ENCODE measurements around the gene ZNF615.
"Not testable (repeated sequence)": the region's sequence is repeated elsewhere in the genome, so short reads cannot be mapped to it uniquely, and the experiment has no call there.

ZNF615 gene

GRCh38 chr19:51983361-51983760 lies 24.6 kb downstream of the ZNF615 start:
- Histone ChIP-seq H3K27ac (ENCODE audit: insufficient read depth, low read length, poor library complexity, severe bottlenecking) (no peak overlapping the region), H3K9me3 (ENCODE audit: control insufficient read depth, low read length) (peaks cover 61% of the 10 kb centered on the region), H3K4me3 (ENCODE audit: insufficient read depth, low read depth, low read length, poor library complexity, severe bottlenecking) (no peak overlapping the region), H3K36me3 (ENCODE audit: control insufficient read depth, insufficient read depth, low read length) (peaks cover 28% of the 10 kb centered on the region), H3K27me3 (replicated peaks; ENCODE audit: control insufficient read depth, insufficient read depth, low read length, poor library complexity, severe bottlenecking) (no peaks in the 10 kb centered on the region), H3K4me1 (ENCODE audit: control insufficient read depth, insufficient read depth, low read length, poor library complexity, severe bottlenecking) (no peaks in the 10 kb centered on the region)
- no peak for DNase-seq

GRCh38 chr19:51980926-51981325 lies 27.1 kb downstream of the ZNF615 start:
- H3K4me1 ChIP-seq (ENCODE audit: control insufficient read depth, insufficient read depth, low read length, poor library complexity, severe bottlenecking); H3K4me3 ChIP-seq (ENCODE audit: insufficient read depth, low read depth, low read length, poor library complexity, severe bottlenecking); DNase-seq; H3K27ac ChIP-seq (ENCODE audit: insufficient read depth, low read length, poor library complexity, severe bottlenecking); H3K27me3 ChIP-seq (replicated peaks; ENCODE audit: control insufficient read depth, insufficient read depth, low read length, poor library complexity, severe bottlenecking): not testable (repeated sequence)
- Histone ChIP-seq H3K36me3 (ENCODE audit: control insufficient read depth, insufficient read depth, low read length) (peaks cover 29% of the 10 kb centered on the region), H3K9me3 (ENCODE audit: control insufficient read depth, low read length) (peaks cover 60% of the 10 kb centered on the region)

GRCh38 chr19:51980116-51980736 lies 27.8 kb downstream of the ZNF615 start:
- H3K4me3 ChIP-seq (ENCODE audit: insufficient read depth, low read depth, low read length, poor library complexity, severe bottlenecking), result no peak overlapping the region
- H3K4me1 ChIP-seq (ENCODE audit: control insufficient read depth, insufficient read depth, low read length, poor library complexity, severe bottlenecking), result no peaks in the 10 kb centered on the region
- H3K27ac ChIP-seq (ENCODE audit: insufficient read depth, low read length, poor library complexity, severe bottlenecking), result no peak overlapping the region
- peaks cover 31% of the 10 kb centered on the region for H3K36me3 ChIP-seq (ENCODE audit: control insufficient read depth, insufficient read depth, low read length)
- DNase-seq, result no peak
- no peaks in the 10 kb centered on the region for H3K27me3 ChIP-seq (replicated peaks; ENCODE audit: control insufficient read depth, insufficient read depth, low read length, poor library complexity, severe bottlenecking)
- H3K9me3 ChIP-seq (ENCODE audit: control insufficient read depth, low read length), result peaks cover 60% of the 10 kb centered on the region

GRCh38 chr19:51978882-51979281 lies 29.1 kb downstream of the ZNF615 start:
- no peak for DNase-seq
- Histone ChIP-seq H3K4me1 (ENCODE audit: control insufficient read depth, insufficient read depth, low read length, poor library complexity, severe bottlenecking) (no peaks in the 10 kb centered on the region), H3K36me3 (ENCODE audit: control insufficient read depth, insufficient read depth, low read length) (peaks cover 44% of the 10 kb centered on the region), H3K4me3 (ENCODE audit: insufficient read depth, low read depth, low read length, poor library complexity, severe bottlenecking) (no peak overlapping the region), H3K27ac (ENCODE audit: insufficient read depth, low read length, poor library complexity, severe bottlenecking) (no peak overlapping the region), H3K27me3 (replicated peaks; ENCODE audit: control insufficient read depth, insufficient read depth, low read length, poor library complexity, severe bottlenecking) (no peaks in the 10 kb centered on the region), H3K9me3 (ENCODE audit: control insufficient read depth, low read length) (peaks cover 65% of the 10 kb centered on the region)

- Histone ChIP-seq H3K4me3 (ENCODE audit: insufficient read depth, low read depth, low read length, poor library complexity, severe bottlenecking) (no peak overlapping the region), H3K9me3 (ENCODE audit: control insufficient read depth, low read length) (peaks cover 64% of the 10 kb centered on the region), H3K36me3 (ENCODE audit: control insufficient read depth, insufficient read depth, low read length) (peaks cover 60% of the 10 kb centered on the region), H3K27me3 (replicated peaks; ENCODE audit: control insufficient read depth, insufficient read depth, low read length, poor library complexity, severe bottlenecking) (no peaks in the 10 kb centered on the region), H3K4me1 (ENCODE audit: control insufficient read depth, insufficient read depth, low read length, poor library complexity, severe bottlenecking) (no peaks in the 10 kb centered on the region), H3K27ac (ENCODE audit: insufficient read depth, low read length, poor library complexity, severe bottlenecking) (no peak overlapping the region)
- DNase-seq, result no peak
These were observed 30.7 kb downstream of the ZNF615 start for GRCh38 chr19:51977346-51977745.

GRCh38 chr19:51976852-51977251 lies 31.2 kb downstream of the ZNF615 start:
- no peak overlapping the region for H3K4me3 ChIP-seq (ENCODE audit: insufficient read depth, low read depth, low read length, poor library complexity, severe bottlenecking)
- peaks cover 63% of the 10 kb centered on the region for H3K9me3 ChIP-seq (ENCODE audit: control insufficient read depth, low read length)
- no peak for DNase-seq
- H3K27ac ChIP-seq (ENCODE audit: insufficient read depth, low read length, poor library complexity, severe bottlenecking), result no peak overlapping the region
- H3K4me1 ChIP-seq (ENCODE audit: control insufficient read depth, insufficient read depth, low read length, poor library complexity, severe bottlenecking), result no peaks in the 10 kb centered on the region
- peaks cover 65% of the 10 kb centered on the region for H3K36me3 ChIP-seq (ENCODE audit: control insufficient read depth, insufficient read depth, low read length)
- no peaks in the 10 kb centered on the region for H3K27me3 ChIP-seq (replicated peaks; ENCODE audit: control insufficient read depth, insufficient read depth, low read length, poor library complexity, severe bottlenecking)

GRCh38 chr19:51975787-51976186 lies 32.2 kb downstream of the ZNF615 start:
- not testable (repeated sequence) for H3K27me3 ChIP-seq (replicated peaks; ENCODE audit: control insufficient read depth, insufficient read depth, low read length, poor library complexity, severe bottlenecking); DNase-seq; H3K4me3 ChIP-seq (ENCODE audit: insufficient read depth, low read depth, low read length, poor library complexity, severe bottlenecking); H3K27ac ChIP-seq (ENCODE audit: insufficient read depth, low read length, poor library complexity, severe bottlenecking); H3K4me1 ChIP-seq (ENCODE audit: control insufficient read depth, insufficient read depth, low read length, poor library complexity, severe bottlenecking)
- H3K9me3 ChIP-seq (ENCODE audit: control insufficient read depth, low read length), result peaks cover 65% of the 10 kb centered on the region
- peaks cover 68% of the 10 kb centered on the region for H3K36me3 ChIP-seq (ENCODE audit: control insufficient read depth, insufficient read depth, low read length)

GRCh38 chr19:51971624-51972023 lies 36.4 kb downstream of the ZNF615 start:
- H3K4me3 ChIP-seq (ENCODE audit: insufficient read depth, low read depth, low read length, poor library complexity, severe bottlenecking), result no peak overlapping the region
- H3K9me3 ChIP-seq (ENCODE audit: control insufficient read depth, low read length), result peaks cover 58% of the 10 kb centered on the region
- H3K4me1 ChIP-seq (ENCODE audit: control insufficient read depth, insufficient read depth, low read length, poor library complexity, severe bottlenecking), result no peaks in the 10 kb centered on the region
- H3K27ac ChIP-seq (ENCODE audit: insufficient read depth, low read length, poor library complexity, severe bottlenecking), result no peak overlapping the region
- no peaks in the 10 kb centered on the region for H3K27me3 ChIP-seq (replicated peaks; ENCODE audit: control insufficient read depth, insufficient read depth, low read length, poor library complexity, severe bottlenecking)
- peaks cover 86% of the 10 kb centered on the region for H3K36me3 ChIP-seq (ENCODE audit: control insufficient read depth, insufficient read depth, low read length)
- DNase-seq, result no peak

GRCh38 chr19:51970718-51971117 lies 37.3 kb downstream of the ZNF615 start:
- Histone ChIP-seq H3K27ac (ENCODE audit: insufficient read depth, low read length, poor library complexity, severe bottlenecking) (no peak overlapping the region), H3K4me1 (ENCODE audit: control insufficient read depth, insufficient read depth, low read length, poor library complexity, severe bottlenecking) (no peaks in the 10 kb centered on the region), H3K36me3 (ENCODE audit: control insufficient read depth, insufficient read depth, low read length) (peaks cover 95% of the 10 kb centered on the region), H3K4me3 (ENCODE audit: insufficient read depth, low read depth, low read length, poor library complexity, severe bottlenecking) (peak overlapping the region; percentile 3), H3K9me3 (ENCODE audit: control insufficient read depth, low read length) (peaks cover 64% of the 10 kb centered on the region), H3K27me3 (replicated peaks; ENCODE audit: control insufficient read depth, insufficient read depth, low read length, poor library complexity, severe bottlenecking) (no peaks in the 10 kb centered on the region)
- DNase-seq, result no peak

GRCh38 chr19:51965583-51965982 lies 42.4 kb downstream of the ZNF615 start:
- no peak for DNase-seq
- Histone ChIP-seq H3K36me3 (ENCODE audit: control insufficient read depth, insufficient read depth, low read length) (peaks cover 65% of the 10 kb centered on the region), H3K4me1 (ENCODE audit: control insufficient read depth, insufficient read depth, low read length, poor library complexity, severe bottlenecking) (no peaks in the 10 kb centered on the region), H3K27me3 (replicated peaks; ENCODE audit: control insufficient read depth, insufficient read depth, low read length, poor library complexity, severe bottlenecking) (no peaks in the 10 kb centered on the region), H3K4me3 (ENCODE audit: insufficient read depth, low read depth, low read length, poor library complexity, severe bottlenecking) (no peak overlapping the region), H3K9me3 (ENCODE audit: control insufficient read depth, low read length) (peaks cover 63% of the 10 kb centered on the region), H3K27ac (ENCODE audit: insufficient read depth, low read length, poor library complexity, severe bottlenecking) (no peak overlapping the region)

All from effector memory CD4-positive, alpha-beta T cell (primary cell).